Loucy (cell line): ENCODE results near the gene VAV1.

ENCODE experiments used
- CTCF ChIP-seq: fragments of 200-600 bp; sonication (generic); conservative IDR thresholded peaks from 2 replicates; pipeline ENCODE4 v1.5.1; 2014; ENCODE audit warnings: mild to moderate bottlenecking, antibody characterized with exemption, low read length
- EZH2phosphoT487 ChIP-seq: fragments of 200-600 bp; IDR thresholded peaks from 2 replicates; pipeline ENCODE4 v1.6.1; 2018; ENCODE audit warnings: antibody characterized with exemption, mild to moderate bottlenecking, moderate library complexity, borderline replicate concordance

- TF ChIP-seq CTCF: no peak
- TF ChIP-seq EZH2phosphoT487: no peak
Measured at GRCh38 chr19:6754136-6754535, 18.4 kb upstream of the VAV1 start.
